ENCODE results near the gene PDZD2.

GRCh38 chr5:31769530-31769929 is 130.6 kb downstream of the PDZD2 start:
- TF ChIP-seq CTCF (IDR thresholded peaks at IDR 0.05) (no peak), ZFX (IDR thresholded peaks at IDR 0.05; ENCODE audit: borderline replicate concordance) (no peak)

Data from 22Rv1 (cell line).